Activated gamma-delta T cell treated with Interleukin-2 at 50 U/mL for 16 hours (primary cell): ENCODE data around the gene NTN1.

Experiments used
- DNase-seq: peaks from one replicate; pipeline ENCODE4 v3.0.0-alpha.2; 2020

Gene NTN1

GRCh38 chr17:9006175-9006767, 15.0 kb upstream of the NTN1 start:
- DNase-seq: no peak

DNA sequence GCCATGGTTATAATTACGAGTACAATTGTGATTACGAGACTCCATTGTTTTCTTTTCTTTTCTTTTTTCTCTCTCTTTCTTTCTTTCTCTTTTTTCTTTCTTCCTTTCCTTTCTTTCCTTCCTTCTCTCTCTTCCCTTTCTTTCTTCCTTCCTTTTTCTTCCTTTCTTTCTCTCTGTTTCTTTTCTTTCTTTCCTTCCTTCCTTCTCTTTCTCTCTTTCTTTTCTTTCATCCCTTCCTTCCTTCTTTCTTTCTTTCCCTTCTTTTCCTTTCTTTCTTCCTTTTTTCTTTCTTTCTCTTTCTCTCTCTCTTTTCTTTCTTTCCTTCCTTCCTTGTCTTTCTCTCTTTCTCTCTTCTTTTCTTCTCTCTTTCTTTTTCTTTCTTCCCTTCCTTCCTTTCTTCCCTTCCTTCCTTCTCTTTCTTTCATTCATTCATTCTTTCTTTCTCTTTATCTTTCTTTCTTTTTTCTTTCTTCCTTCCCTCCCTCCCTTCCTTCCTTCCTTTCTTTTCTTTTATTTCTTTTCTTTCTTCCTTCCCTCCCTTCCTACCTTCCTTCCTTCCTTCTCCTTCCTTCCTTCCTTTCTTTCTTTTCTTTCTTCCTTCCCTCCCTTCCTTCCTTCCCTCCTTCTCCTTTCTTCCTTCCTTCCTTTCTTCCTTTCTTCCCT, 14.1 kb upstream of the NTN1 start:
- no peak for DNase-seq

- DNase-seq: no peak
Observed at GRCh38 chr17:9009096-9009495, 12.2 kb upstream of the NTN1 start.

DNA sequence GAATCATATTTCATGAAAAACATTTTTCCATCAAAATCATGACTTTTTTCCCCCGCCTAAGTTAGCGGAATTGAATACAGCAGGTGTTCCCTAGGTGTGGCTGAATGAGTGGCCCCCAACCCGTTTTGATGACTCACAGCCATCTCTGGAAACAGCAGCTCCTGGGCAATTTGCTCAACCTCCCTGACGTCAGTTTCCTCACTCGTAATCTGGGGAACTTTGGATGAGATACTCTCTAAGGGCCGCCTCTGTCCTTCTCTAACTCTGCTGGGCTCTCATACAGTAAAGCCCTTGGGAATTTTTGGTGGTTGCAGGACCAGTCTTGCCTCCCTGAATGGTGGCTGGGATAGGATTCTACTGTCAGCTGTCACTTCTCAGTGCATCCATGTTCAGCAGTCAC, 11.6 kb upstream of the NTN1 start:
- no peak for DNase-seq

GRCh38 chr17:9011001-9011400, 10.3 kb upstream of the NTN1 start:
- no peak for DNase-seq

DNA sequence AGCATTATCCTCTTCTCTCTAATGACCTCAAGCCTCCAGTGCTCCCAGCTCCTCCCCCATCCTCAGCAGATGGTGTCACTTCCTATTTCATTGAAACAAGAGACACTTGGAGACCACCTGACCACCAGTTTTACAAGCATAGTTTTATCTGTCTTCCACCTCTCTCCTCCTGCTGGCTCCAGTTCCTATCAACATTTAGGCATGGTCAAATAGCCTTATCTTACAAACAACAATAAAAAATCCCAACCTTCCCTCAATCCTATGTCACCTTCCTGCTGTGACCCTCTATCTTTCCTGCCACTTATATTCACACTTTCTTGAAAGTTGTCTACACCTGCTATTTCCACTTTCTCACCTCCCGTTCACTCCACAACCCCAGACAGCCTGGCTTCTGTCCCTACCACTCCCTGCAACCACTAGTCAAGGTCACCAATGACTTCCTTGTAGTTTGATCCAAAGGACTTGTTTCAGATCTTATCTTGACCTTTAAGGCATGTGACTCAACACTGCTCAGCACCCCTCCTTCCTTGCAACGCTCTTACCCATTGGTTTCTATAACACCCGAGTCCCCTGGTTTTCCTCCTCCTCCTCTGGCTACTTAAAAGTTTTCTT, 4.3 kb upstream of the NTN1 start:
- DNase-seq: no peak

DNA sequence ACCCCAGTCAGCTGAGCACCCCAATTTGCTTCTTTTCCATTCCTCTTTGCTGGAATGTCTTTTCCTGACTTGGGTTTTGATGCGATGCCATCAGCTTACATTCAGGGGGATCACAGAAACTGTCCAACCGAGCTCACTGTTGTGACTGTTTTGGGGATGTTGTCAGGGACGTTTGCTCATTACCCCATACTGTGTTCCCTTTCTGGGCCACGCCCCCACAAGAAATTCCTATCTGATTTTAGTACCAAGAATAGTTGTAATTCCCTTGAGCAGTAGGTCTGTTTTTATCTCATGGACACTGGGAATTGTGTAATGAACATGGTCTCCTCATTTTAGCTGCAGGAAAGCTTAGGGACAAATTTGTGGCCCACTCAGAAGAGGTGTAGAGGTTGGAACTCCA, 2.6 kb upstream of the NTN1 start:
- DNase-seq: no peak

GRCh38 chr17:9020096-9020823, 1.1 kb upstream of the NTN1 start:
- no peak for DNase-seq

DNA sequence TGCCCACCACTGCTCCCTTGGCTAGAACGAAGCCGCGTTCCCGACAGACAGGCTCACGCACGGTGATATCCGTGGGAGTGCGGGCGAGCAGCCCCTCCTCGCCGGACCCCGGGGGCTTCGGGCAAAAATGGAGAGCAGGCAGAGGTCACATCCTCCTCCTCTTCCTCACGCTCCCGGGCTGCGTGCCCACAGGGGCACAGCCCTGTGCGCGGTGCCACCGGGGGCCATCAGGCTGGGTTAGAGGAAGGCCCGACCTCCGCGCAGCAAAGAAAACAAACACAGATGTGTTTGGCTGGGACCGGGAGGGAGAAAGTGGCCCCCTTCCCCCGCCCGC, 519 bp upstream of the NTN1 start:
- DNase-seq: no peak

DNA sequence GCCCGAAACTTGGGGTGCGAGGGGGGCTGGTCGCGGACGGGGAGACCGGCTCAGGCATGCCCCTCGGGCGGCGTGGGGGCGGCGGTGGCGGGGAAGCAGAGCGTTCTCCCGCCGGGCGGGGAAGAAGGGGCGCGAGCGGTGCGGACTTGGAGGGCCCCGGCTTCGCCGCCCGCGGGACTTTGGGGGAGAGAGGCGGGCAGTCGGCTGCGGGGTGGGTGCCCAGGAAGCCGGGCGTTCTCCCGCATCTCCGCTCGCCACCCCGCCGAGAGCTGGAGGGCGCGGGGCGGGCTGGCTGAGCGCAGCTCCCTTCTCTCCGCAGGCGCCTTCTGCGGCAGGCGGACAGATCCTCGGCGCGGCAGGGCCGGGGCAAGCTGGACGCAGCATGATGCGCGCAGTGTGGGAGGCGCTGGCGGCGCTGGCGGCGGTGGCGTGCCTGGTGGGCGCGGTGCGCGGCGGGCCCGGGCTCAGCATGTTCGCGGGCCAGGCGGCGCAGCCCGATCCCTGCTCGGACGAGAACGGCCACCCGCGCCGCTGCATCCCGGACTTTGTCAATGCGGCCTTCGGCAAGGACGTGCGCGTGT, 772 bp downstream of the NTN1 start:
- DNase-seq: no peak

DNA sequence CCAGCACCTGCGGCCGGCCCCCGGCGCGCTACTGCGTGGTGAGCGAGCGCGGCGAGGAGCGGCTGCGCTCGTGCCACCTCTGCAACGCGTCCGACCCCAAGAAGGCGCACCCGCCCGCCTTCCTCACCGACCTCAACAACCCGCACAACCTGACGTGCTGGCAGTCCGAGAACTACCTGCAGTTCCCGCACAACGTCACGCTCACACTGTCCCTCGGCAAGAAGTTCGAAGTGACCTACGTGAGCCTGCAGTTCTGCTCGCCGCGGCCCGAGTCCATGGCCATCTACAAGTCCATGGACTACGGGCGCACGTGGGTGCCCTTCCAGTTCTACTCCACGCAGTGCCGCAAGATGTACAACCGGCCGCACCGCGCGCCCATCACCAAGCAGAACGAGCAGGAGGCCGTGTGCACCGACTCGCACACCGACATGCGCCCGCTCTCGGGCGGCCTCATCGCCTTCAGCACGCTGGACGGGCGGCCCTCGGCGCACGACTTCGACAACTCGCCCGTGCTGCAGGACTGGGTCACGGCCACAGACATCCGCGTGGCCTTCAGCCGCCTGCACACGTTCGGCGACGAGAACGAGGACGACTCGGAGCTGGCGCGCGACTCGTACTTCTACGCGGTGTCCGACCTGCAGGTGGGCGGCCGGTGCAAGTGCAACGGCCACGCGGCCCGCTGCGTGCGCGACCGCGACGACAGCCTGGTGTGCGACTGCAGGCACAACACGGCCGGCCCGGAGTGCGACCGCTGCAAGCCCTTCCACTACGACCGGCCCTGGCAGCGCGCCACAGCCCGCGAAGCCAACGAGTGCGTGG, 1.5 kb downstream of the NTN1 start:
- DNase-seq: no peak

DNA sequence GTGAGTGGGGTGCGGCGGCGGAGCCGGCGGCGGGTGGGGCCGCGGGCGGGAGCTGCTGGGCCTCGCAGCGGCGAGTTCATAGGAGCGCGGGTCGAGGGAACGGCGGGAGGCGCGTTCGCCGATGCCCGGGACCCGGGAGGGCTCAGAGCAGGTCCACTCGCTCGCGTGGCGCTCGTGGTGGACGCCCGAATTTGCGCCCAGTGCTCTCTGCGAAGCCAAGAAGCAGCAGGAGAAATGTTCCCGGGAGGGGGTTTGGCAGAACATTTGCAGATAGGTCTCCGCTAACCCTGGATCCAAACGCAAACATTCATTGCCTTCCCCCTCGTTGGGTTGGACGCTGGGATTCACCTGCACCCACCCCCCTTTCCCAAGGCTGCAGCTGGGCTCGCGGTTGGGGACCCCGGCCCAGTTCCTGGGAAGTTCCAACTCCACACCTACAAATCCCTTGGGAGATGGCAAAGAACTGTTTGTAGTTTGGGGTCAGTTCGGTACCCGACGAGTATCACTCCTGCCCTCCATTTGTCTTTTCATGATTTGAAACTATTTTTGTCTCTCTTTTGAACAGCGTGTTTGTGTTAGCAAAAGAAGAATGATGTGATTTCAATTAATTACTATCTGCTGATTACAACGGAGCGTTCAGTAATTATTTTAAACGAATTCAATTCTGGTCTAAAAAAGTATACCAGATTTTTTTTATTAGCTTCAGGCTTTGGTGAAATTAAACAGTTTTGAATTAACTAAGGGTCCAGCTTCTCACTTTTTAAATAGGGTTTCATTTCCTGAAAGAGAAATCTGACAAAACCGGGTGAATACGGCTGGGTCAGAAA, 2.3 kb downstream of the NTN1 start:
- no peak for DNase-seq

- DNase-seq: no peak
Observed at GRCh38 chr17:9024497-9024896, 3.2 kb downstream of the NTN1 start.

GRCh38 chr17:9026741-9027140, 5.4 kb downstream of the NTN1 start:
- DNase-seq: no peak

GRCh38 chr17:9028202-9028987, 7.1 kb downstream of the NTN1 start:
- no peak for DNase-seq

DNA sequence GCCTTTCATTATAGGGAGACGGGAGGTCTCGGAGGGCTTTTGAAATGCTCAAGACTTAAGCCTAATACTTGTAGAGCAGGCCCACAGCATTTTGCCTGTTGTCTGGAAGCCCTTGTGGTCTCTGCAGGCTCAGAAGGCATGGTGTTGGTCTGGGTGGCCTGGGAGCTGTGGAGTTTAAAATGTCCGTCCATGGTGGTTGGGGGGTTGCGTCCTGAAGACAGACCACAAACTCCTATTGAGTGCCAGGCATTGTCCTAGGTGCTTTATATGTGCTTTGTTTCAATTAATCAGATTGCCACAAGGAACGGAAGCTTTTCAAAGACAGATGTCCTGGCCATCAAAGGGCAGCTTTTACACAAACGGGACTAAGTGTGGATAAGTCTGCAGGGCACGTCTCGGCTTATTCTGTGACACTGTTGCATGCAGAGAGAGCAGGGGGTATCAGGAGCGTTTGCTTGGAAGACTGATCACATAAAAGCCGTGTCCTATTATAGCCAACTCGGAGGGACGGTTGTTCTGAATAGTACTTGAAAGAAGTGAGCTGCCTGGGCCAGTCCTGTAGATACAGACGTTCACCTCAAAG, 7.8 kb downstream of the NTN1 start:
- no peak for DNase-seq

DNA sequence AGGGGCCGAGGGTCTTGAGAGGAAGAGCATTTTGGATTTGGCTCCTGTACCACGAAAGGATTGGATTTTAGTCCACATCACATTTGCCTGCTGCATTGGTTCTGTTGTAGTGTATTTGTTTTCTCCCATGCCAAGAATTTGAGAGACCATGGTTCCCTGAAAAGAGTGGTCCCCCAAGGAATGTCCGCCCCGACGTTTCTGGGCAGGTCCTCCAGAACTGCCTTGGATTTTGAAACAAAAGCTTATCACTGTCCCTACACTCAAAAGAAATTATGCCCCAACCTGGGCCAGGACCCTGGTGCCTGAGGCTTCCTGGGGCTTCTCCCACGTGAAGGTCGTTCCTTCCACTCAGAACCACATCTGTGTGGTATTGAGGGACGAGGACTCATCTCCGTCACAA, 10.8 kb downstream of the NTN1 start:
- no peak for DNase-seq

DNA sequence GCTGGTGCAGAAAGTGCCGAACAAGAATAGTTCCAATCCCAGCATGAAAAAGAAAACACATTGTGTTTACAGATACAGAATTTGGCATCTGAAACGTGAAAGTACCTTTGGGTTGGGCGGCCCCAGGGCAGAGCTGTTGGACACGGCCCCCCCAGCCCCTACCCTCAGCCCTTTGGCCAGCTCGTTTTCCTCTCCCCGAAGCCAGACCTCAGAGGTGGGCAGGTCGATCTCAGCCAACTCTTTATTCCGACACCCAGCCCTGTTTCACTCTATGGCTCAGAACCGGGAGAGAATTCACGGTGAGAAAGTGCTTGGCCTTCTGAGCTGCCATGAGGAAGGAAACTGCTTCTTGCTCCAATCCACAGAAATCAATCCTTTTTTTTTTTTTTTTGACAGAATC, 11.3 kb downstream of the NTN1 start:
- no peak for DNase-seq

DNA sequence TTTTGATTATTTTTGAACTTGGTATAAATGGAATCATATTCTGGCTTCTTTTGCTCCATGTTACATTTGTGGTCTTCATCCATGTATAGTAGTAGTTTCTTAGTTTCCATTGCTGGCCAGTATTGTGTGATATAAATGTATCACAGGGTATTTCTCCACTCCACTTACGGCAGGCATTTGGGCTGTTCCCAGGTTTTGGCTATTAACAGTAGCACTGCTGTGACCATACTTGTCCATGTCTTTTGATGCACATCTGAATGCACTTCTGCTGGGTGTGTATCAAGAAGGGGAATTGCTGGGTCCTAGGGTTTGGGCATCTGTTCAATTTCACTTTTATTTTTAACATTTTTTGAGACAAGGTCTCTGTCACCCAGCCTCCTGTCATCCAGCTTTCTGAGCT, 13.9 kb downstream of the NTN1 start:
- no peak for DNase-seq

DNA sequence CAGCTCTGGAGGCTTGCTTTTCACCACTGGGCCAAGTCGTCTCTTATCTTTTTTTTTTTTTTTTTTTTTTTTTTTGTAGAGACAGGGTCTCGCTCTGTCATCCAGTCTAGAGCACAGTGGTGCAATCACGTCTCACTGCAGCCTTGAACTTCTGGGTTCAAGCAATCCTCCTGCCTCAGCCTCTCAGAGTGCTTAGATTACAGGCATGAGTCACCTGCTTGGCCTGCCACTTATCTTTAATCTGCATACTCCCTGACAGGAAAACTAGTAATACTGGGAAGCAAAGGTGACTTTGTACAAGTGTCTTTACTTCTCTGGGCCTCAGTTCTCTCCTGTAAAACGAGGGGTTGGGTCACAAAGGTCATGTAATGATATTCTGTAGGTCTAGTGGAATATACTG, 15.0 kb downstream of the NTN1 start:
- DNase-seq: no peak

DNA sequence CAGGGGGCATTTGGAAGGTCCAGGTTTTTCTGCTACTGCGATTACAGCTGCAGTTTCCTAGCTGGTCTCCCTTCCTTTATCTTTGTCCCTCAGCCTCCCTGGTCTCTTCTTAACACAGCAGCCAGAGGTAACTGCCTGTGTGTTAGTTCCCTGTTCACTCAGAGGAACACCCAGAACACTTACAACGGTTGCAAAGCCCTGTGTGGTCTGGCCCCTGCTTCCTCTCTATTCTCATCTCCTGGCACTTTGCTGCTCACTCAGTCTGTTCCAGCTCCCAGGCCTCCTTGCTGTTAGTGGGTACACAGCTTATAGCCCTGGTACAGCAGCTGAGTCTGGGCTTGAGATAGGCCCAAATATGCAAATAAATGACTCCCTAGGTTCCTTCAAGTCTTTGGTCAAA, 16.4 kb downstream of the NTN1 start:
- no peak for DNase-seq
